ENCODE data around the gene SLC9A5. TPM values are rescaled to one million over a fixed set of nuclear protein-coding genes. Genes with fewer than 3 reads are reported as not detected.

The SLC9A5 gene
- total RNA-seq, 4 donors from 2014 or later: 0.19 TPM; not detected in 3

- 82 to 88% methylated on average over 13 of the region's 13 CpGs for WGBS, 2 donors
- Histone ChIP-seq H3K4me3 (no peak overlapping the region), H3K27me3 (no peaks in the 10 kb centered on the region), H3K4me1 (peaks cover 4 to 15% (median 5%) of the 10 kb centered on the region in 3 donors), H3K36me3 (no peaks in the 10 kb centered on the region), H3K27ac (no peak overlapping the region), H3K9me3 (no peaks in the 10 kb centered on the region)
- TF ChIP-seq CTCF (IDR thresholded peaks at IDR 0.05): no peak
- no peak for TF ChIP-seq POLR2A (IDR thresholded peaks at IDR 0.05)
- intact Hi-C loops (cut with DNase I): no loop called here
- no peak for DNase-seq
Observed at GRCh38 chr16:67305216-67306071, 56.7 kb downstream of the SLC9A5 start.

GRCh38 chr16:67310561-67310960, 61.8 kb downstream of the SLC9A5 start:
- intact Hi-C loops (cut with DNase I): no loop called here
- Histone ChIP-seq H3K27me3 (no peaks in the 10 kb centered on the region), H3K4me3 (no peak overlapping the region), H3K4me1 (peaks cover 0 to 5% (median 0%) of the 10 kb centered on the region in 3 donors), H3K27ac (no peak overlapping the region), H3K36me3 (no peaks in the 10 kb centered on the region), H3K9me3 (no peaks in the 10 kb centered on the region)
- WGBS, 2 donors: 96% methylated on average over 3 of the region's 3 CpGs
- TF ChIP-seq CTCF (IDR thresholded peaks at IDR 0.05) (no peak), POLR2A (IDR thresholded peaks at IDR 0.05) (no peak)
- no peak for DNase-seq

- intact Hi-C loops (cut with DNase I): no loop called here
- Histone ChIP-seq H3K4me3 (no peak overlapping the region), H3K27ac (peak overlapping the region in 3 of 4 donors; percentile 9 to 60 (median 42)), H3K9me3 (no peaks in the 10 kb centered on the region), H3K4me1 (peaks cover 0 to 5% (median 0%) of the 10 kb centered on the region in 3 donors), H3K27me3 (peaks cover 0 to 3% (median 0%) of the 10 kb centered on the region in 4 donors), H3K36me3 (no peaks in the 10 kb centered on the region)
- 22 to 27% methylated on average over 5 of the region's 5 CpGs for WGBS, 2 donors
- TF ChIP-seq POLR2A (IDR thresholded peaks at IDR 0.05): no peak
- no peak for TF ChIP-seq CTCF (IDR thresholded peaks at IDR 0.05)
- no peak for DNase-seq
Observed at GRCh38 chr16:67311607-67312488, 63.1 kb downstream of the SLC9A5 start.

- Histone ChIP-seq H3K27me3 (peaks cover 0 to 8% (median 0%) of the 10 kb centered on the region in 4 donors), H3K4me3 (no peak overlapping the region), H3K27ac (peak overlapping the region in 1 of 4 donors; percentile 13), H3K36me3 (no peaks in the 10 kb centered on the region), H3K4me1 (peaks cover 0 to 5% (median 0%) of the 10 kb centered on the region in 3 donors), H3K9me3 (no peaks in the 10 kb centered on the region)
- TF ChIP-seq POLR2A (IDR thresholded peaks at IDR 0.05): no peak
- TF ChIP-seq CTCF (IDR thresholded peaks at IDR 0.05): no peak
- DNase-seq: no peak
- intact Hi-C loops (cut with DNase I): no loop called here
Observed at GRCh38 chr16:67312719-67313118, 63.9 kb downstream of the SLC9A5 start.

- Histone ChIP-seq H3K9me3 (no peaks in the 10 kb centered on the region), H3K36me3 (no peaks in the 10 kb centered on the region), H3K4me1 (no peaks in the 10 kb centered on the region), H3K27ac (no peak overlapping the region), H3K4me3 (no peak overlapping the region), H3K27me3 (peaks cover 0 to 46% (median 0%) of the 10 kb centered on the region in 4 donors)
- no peak for DNase-seq
- TF ChIP-seq CTCF (IDR thresholded peaks at IDR 0.05) (no peak), POLR2A (IDR thresholded peaks at IDR 0.05) (no peak)
- intact Hi-C loops (cut with DNase I): no loop called here
Observed at GRCh38 chr16:67317853-67318252, 69.1 kb downstream of the SLC9A5 start.

Data from esophagus squamous epithelium (tissue), 5 donors.